Ishikawa (cell line): Measurements from ENCODE around the gene FBXW8.

Source experiments
- TCF12 ChIP-seq: IDR thresholded peaks from 2 replicates; pipeline ENCODE4 v1.6.1; 2012; ENCODE audit warnings: low read depth
- TF ChIP-seq, protein P1 (sequence below): IDR thresholded peaks from 2 replicates; pipeline ENCODE4 v1.6.1; 2012
- TF ChIP-seq, protein P2 (sequence below): IDR thresholded peaks from 2 replicates; pipeline ENCODE4 v1.6.1; 2012
- TF ChIP-seq, protein P3 (sequence below): IDR thresholded peaks from 2 replicates; pipeline ENCODE4 v1.6.1; 2012; ENCODE audit warnings: low read depth, mild to moderate bottlenecking

DNA sequence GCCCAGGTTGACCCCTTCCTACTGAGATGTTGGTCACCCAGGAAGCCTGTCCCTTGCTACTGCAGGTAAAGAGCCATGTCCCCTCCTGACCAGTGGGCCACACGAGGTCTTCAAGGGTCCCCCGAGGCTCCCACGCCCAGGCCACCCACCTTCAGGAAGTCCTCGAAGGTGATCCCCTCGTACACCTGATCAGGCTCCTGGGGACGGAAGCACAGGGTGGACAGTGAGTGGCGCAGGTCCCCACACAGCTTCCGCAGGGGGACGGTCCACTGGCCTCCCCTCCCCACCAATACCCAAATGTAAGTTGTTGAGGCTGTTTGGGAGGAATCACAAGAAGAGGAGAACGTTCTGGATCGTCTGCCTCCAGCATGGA lies 131.0 kb downstream of the FBXW8 start:
- TF ChIP-seq TCF12: no peak
- TF ChIP-seq, protein P1, sequence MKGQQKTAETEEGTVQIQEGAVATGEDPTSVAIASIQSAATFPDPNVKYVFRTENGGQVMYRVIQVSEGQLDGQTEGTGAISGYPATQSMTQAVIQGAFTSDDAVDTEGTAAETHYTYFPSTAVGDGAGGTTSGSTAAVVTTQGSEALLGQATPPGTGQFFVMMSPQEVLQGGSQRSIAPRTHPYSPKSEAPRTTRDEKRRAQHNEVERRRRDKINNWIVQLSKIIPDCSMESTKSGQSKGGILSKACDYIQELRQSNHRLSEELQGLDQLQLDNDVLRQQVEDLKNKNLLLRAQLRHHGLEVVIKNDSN: no peak
- TF ChIP-seq, protein P2, sequence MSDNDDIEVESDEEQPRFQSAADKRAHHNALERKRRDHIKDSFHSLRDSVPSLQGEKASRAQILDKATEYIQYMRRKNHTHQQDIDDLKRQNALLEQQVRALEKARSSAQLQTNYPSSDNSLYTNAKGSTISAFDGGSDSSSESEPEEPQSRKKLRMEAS: no peak
- TF ChIP-seq, protein P3, sequence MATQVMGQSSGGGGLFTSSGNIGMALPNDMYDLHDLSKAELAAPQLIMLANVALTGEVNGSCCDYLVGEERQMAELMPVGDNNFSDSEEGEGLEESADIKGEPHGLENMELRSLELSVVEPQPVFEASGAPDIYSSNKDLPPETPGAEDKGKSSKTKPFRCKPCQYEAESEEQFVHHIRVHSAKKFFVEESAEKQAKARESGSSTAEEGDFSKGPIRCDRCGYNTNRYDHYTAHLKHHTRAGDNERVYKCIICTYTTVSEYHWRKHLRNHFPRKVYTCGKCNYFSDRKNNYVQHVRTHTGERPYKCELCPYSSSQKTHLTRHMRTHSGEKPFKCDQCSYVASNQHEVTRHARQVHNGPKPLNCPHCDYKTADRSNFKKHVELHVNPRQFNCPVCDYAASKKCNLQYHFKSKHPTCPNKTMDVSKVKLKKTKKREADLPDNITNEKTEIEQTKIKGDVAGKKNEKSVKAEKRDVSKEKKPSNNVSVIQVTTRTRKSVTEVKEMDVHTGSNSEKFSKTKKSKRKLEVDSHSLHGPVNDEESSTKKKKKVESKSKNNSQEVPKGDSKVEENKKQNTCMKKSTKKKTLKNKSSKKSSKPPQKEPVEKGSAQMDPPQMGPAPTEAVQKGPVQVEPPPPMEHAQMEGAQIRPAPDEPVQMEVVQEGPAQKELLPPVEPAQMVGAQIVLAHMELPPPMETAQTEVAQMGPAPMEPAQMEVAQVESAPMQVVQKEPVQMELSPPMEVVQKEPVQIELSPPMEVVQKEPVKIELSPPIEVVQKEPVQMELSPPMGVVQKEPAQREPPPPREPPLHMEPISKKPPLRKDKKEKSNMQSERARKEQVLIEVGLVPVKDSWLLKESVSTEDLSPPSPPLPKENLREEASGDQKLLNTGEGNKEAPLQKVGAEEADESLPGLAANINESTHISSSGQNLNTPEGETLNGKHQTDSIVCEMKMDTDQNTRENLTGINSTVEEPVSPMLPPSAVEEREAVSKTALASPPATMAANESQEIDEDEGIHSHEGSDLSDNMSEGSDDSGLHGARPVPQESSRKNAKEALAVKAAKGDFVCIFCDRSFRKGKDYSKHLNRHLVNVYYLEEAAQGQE: no peak
